Activated naive CD4-positive, alpha-beta T cell treated with anti-CD3 and anti-CD28 coated beads, Interleukin-2, amount 10 ng/mL, durations not matched to agents 7 days and 5 days (primary cell): Measurements from ENCODE around the gene ARRDC5.
A peak's percentile ranks its signal among the peaks of the same experiment; 100 is the strongest.
"Not testable (repeated sequence)": the region's sequence is repeated elsewhere in the genome, so short reads cannot be mapped to it uniquely, and the experiment has no call there.

Experiments used
- CTCF ChIA-PET: fragments of 350-600 bp; sonication (Branson Sonifier 250); formaldehyde crosslinking; loops from one replicate; lab custom pipeline; 2021; ENCODE audit warnings: antibody characterized with exemption; lab: Charles Lee
- DNase-seq: peaks from one replicate; pipeline ENCODE4 v3.0.0-alpha.2; 2020
- H3K27ac Mint-ChIP-seq: one replicate; pipeline ENCODE4 v1.8.0; 2021; ENCODE audit warnings: mild to moderate bottlenecking, moderate library complexity, mixed read lengths
- H3K27me3 Mint-ChIP-seq: one replicate; pipeline ENCODE4 v1.8.0; 2021; ENCODE audit warnings: mild to moderate bottlenecking, mixed read lengths
- H3K36me3 Mint-ChIP-seq: one replicate; pipeline ENCODE4 v1.8.0; 2021; ENCODE audit warnings: mixed read lengths
- H3K4me1 Mint-ChIP-seq: one replicate; pipeline ENCODE4 v1.8.0; 2021; ENCODE audit warnings: mixed read lengths
- H3K4me3 Mint-ChIP-seq: one replicate; pipeline ENCODE4 v1.8.0; 2021; ENCODE audit warnings: mild to moderate bottlenecking, moderate library complexity, mixed read lengths
- H3K9me3 Mint-ChIP-seq: one replicate; pipeline ENCODE4 v1.8.0; 2021; ENCODE audit warnings: mixed read lengths

The ARRDC5 gene

GRCh38 chr19:4871711-4872110, 31.0 kb downstream of the ARRDC5 start:
- Mint-ChIP-seq H3K4me1 (peaks cover 26% of the 10 kb centered on the region), H3K27me3 (peaks cover 42% of the 10 kb centered on the region), H3K27ac (no peak overlapping the region), H3K9me3 (no peaks in the 10 kb centered on the region), H3K4me3 (no peak overlapping the region), H3K36me3 (no peaks in the 10 kb centered on the region)
- CTCF ChIA-PET: interaction anchor here (0.9 to 9.0 kb wide), 6 partner anchors 36 to 158 kb away, joined by 3 to 80 read pairs (median 16); no protein-coding TSS in a partner anchor
- no peak for DNase-seq

GRCh38 chr19:4870025-4870700, 32.5 kb downstream of the ARRDC5 start:
- peaks cover 37% of the 10 kb centered on the region for H3K27me3 Mint-ChIP-seq
- DNase-seq: peak; percentile 29
- H3K27ac Mint-ChIP-seq: peak overlapping the region; percentile 63
- peaks cover 31% of the 10 kb centered on the region for H3K4me1 Mint-ChIP-seq
- H3K4me3 Mint-ChIP-seq: no peak overlapping the region
- no peaks in the 10 kb centered on the region for H3K9me3 Mint-ChIP-seq
- CTCF ChIA-PET: interaction anchor here (0.9 to 9.0 kb wide), 3 partner anchors 19 to 160 kb away, joined by 3 to 80 read pairs (median 74); no protein-coding TSS in a partner anchor
- no peaks in the 10 kb centered on the region for H3K36me3 Mint-ChIP-seq

DNA sequence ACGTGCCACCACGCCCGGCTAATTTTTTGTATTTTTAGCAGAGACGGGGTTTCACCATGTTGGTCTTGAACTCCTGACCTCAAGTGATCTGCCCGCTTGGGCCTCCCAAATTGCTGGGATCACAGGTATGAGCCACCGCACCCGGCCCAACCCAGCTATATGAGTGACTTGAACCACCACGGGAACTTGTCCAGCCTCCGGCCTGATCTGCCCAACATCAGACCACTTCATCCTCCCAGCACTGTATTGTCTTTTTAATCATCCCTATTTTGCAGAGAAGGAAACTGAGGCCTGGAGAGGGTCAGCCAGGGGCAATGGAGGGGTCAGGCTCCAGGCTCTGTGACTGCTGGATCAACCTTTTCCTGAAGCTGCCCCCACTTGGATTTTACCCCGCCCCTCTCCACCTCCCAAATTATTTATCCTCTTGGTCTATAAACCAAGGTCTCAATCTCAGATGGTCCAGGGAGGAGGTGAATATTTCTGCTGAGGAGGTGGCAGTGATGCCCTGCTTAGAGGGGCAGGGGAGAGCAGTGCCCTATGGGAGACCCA, 34.3 kb downstream of the ARRDC5 start:
- DNase-seq: no peak
- CTCF ChIA-PET: interaction anchor here (1.0 to 9.0 kb wide), 6 partner anchors 9 to 162 kb away, joined by 3 to 80 read pairs (median 4); no protein-coding TSS in a partner anchor
- Mint-ChIP-seq H3K36me3 (no peaks in the 10 kb centered on the region), H3K4me1 (peaks cover 31% of the 10 kb centered on the region), H3K9me3 (no peaks in the 10 kb centered on the region), H3K27ac (no peak overlapping the region), H3K4me3 (peak overlapping the region; percentile 74), H3K27me3 (peaks cover 31% of the 10 kb centered on the region)

DNA sequence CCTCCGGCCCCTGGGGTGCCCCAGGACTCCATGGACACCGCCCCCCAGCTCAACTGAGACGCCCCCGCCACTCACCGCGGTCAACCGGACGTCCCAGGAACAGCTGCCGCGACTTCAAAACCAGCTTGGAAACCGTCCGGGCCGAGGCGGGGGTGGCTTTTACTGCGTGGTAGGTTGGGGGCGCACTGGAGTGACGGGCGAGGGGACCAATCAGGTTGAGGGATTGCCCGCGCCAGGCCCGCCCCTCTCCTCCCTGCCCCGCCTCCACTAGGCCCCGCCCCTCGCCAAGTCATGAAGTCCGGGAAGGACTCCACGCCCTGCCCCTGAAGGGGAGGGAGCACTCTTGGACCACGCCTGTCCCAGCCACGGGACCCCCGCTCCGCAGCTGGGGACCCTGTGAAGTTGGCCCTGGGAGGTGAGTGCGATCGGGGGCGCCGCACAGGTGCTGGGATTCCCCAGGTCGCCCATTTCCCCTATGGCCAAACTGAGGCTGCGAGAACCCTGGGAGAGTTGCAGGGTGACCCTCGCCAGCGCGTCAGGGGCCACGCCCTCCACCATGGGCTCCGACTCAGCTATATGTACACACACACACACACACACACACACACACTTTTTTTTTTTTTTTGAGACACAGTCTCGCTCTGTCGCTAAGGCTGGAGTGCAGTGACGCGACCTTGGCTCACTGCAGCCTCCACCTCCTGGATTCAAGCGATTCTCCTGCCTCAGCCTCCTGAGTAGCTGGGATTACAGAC, 35.0 kb downstream of the ARRDC5 start, which contains the start of gene PLIN3:
TSS of gene PLIN3 (minus strand) at position 134 of the 752 bp plus-strand sequence. CDS start 6,273 bp downstream, outside the sequence.
- Mint-ChIP-seq H3K9me3 (no peaks in the 10 kb centered on the region), H3K36me3 (no peaks in the 10 kb centered on the region), H3K27ac (peak within 1 kb of the TSS; percentile 70), H3K4me1 (peaks cover 30% of the 10 kb centered on the region), H3K4me3 (peak within 1 kb of the TSS; percentile 74), H3K27me3 (peaks cover 25% of the 10 kb centered on the region)
- CTCF ChIA-PET: interaction anchor here (1.3 to 9.0 kb wide), 5 partner anchors 11 to 162 kb away, joined by 3 to 80 read pairs (median 7); no protein-coding TSS in a partner anchor
- peak; percentile 95 for DNase-seq

GRCh38 chr19:4866595-4867424, 35.9 kb downstream of the ARRDC5 start:
- peak; percentile 64 for DNase-seq
- CTCF ChIA-PET: interaction anchor here (0.7 to 9.0 kb wide), 7 partner anchors 15 to 163 kb away, joined by 3 to 80 read pairs (median 4); no protein-coding TSS in a partner anchor
- Mint-ChIP-seq H3K27ac (peak overlapping the region; percentile 67), H3K9me3 (no peaks in the 10 kb centered on the region), H3K4me3 (peak overlapping the region; percentile 74), H3K4me1 (peaks cover 27% of the 10 kb centered on the region), H3K27me3 (peaks cover 16% of the 10 kb centered on the region), H3K36me3 (no peaks in the 10 kb centered on the region)

DNA sequence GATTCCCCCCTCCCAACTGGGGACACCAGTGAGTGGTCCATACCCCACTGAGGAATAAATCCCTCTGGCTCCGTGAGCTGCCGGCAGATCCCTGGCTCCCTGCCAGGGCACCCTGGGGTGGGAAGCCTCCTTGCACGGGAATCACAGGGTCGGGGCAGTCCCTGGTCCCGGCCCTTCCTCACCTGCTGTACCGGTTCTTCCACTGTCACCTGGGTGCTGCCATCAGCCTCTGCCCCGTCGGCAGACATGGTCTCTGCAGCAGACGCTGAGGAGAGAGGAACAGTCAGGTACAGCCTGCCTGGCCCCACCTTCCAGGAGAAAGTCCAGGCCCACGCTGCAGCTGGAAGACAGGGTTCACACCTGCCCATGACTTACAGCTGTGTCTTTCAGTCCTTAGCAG, 41.5 kb downstream of the ARRDC5 start:
- Mint-ChIP-seq H3K4me1 (peaks cover under 1% of the 10 kb centered on the region), H3K36me3 (peaks cover 1% of the 10 kb centered on the region), H3K27me3 (no peaks in the 10 kb centered on the region), H3K27ac (no peak overlapping the region), H3K9me3 (no peaks in the 10 kb centered on the region), H3K4me3 (no peak overlapping the region)
- DNase-seq: no peak
- CTCF ChIA-PET: no interaction called here

GRCh38 chr19:4859697-4860096, 43.0 kb downstream of the ARRDC5 start:
- Mint-ChIP-seq H3K9me3 (no peaks in the 10 kb centered on the region), H3K27me3 (no peaks in the 10 kb centered on the region), H3K27ac (no peak overlapping the region), H3K4me1 (no peaks in the 10 kb centered on the region), H3K36me3 (peaks cover 4% of the 10 kb centered on the region), H3K4me3 (no peak overlapping the region)
- no peak for DNase-seq
- CTCF ChIA-PET: interaction anchor here (0.7 to 1.3 kb wide), 3 partner anchors 9 to 50 kb away, joined by 4 to 6 read pairs (median 4); no protein-coding TSS in a partner anchor

GRCh38 chr19:4856468-4856867, 46.2 kb downstream of the ARRDC5 start:
- not testable (repeated sequence) for H3K27me3 Mint-ChIP-seq, H3K36me3 Mint-ChIP-seq, DNase-seq, H3K4me1 Mint-ChIP-seq, H3K4me3 Mint-ChIP-seq, H3K9me3 Mint-ChIP-seq, H3K27ac Mint-ChIP-seq
- CTCF ChIA-PET: interaction anchor here (9.3 kb wide), 1 partner anchor 48 kb away, joined by 141 read pairs; no protein-coding TSS in a partner anchor

- CTCF ChIA-PET: interaction anchor here (0.9 to 9.3 kb wide), 2 partner anchors 24 to 45 kb away, joined by 3 to 141 read pairs; no protein-coding TSS in a partner anchor
- not testable (repeated sequence) for H3K27me3 Mint-ChIP-seq
Measured at GRCh38 chr19:4853506-4853905, 49.2 kb downstream of the ARRDC5 start.

GRCh38 chr19:4852484-4852883, 50.2 kb downstream of the ARRDC5 start:
- Mint-ChIP-seq H3K36me3 (peaks cover 6% of the 10 kb centered on the region), H3K27ac (no peak overlapping the region)
- CTCF ChIA-PET: interaction anchor here (0.8 to 9.3 kb wide), 6 partner anchors 10 to 179 kb away, joined by 3 to 141 read pairs (median 4); no protein-coding TSS in a partner anchor

More at GRCh38 chr19:4853506-4853905, 49.2 kb downstream of the ARRDC5 start:
- H3K9me3 Mint-ChIP-seq, H3K27ac Mint-ChIP-seq, H3K4me3 Mint-ChIP-seq, H3K36me3 Mint-ChIP-seq, DNase-seq, H3K4me1 Mint-ChIP-seq: not testable (repeated sequence)

DNA sequence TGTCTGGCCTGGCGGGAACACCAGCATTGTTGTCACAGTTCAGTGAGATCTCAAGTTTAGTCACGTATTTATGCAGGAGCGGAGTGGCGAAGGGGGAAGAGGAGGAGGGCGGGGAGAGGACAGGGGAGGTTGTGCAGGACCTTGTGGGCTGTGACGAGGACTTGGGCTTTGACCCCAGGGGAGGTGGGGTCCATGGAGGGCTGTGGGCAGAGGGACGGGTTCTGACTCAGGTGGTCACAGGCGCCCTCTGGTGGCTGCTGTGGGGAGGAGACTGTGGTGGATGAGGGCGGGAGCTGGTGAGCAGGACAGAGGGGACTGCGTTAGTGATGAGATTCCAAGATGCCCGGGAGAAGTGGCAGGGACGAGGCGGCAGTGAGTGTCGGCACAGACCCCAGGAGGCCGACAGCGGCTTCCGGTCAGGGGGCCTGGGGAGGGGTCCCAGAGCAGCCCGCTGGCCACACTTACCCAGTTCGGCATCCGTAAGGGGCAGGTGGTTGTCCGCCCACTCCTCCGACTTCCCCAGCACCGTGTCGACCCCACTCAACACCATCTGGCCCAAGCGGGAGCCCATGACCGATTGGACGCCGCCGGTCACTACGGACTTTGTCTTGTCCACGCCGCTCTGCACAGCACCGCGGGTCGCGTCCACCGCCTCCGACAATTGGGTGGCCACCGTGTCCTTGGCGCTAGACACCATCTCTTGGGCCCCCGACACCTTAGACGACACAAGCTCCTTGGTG, 51.0 kb downstream of the ARRDC5 start:
- H3K9me3 Mint-ChIP-seq: no peaks in the 10 kb centered on the region
- no peaks in the 10 kb centered on the region for H3K4me1 Mint-ChIP-seq
- H3K36me3 Mint-ChIP-seq: peaks cover 4% of the 10 kb centered on the region
- H3K27me3 Mint-ChIP-seq: no peaks in the 10 kb centered on the region
- H3K27ac Mint-ChIP-seq: no peak overlapping the region
- peak; percentile 80 for DNase-seq
- CTCF ChIA-PET: interaction anchor here (0.5 to 9.3 kb wide), 11 partner anchors 13 to 180 kb away, joined by 3 to 141 read pairs (median 4); no protein-coding TSS in a partner anchor
- no peak overlapping the region for H3K4me3 Mint-ChIP-seq

More at GRCh38 chr19:4852484-4852883, 50.2 kb downstream of the ARRDC5 start:
- H3K9me3 Mint-ChIP-seq: no peaks in the 10 kb centered on the region
- no peaks in the 10 kb centered on the region for H3K27me3 Mint-ChIP-seq
- H3K4me3 Mint-ChIP-seq: no peak overlapping the region
- no peaks in the 10 kb centered on the region for H3K4me1 Mint-ChIP-seq
- no peak for DNase-seq

DNA sequence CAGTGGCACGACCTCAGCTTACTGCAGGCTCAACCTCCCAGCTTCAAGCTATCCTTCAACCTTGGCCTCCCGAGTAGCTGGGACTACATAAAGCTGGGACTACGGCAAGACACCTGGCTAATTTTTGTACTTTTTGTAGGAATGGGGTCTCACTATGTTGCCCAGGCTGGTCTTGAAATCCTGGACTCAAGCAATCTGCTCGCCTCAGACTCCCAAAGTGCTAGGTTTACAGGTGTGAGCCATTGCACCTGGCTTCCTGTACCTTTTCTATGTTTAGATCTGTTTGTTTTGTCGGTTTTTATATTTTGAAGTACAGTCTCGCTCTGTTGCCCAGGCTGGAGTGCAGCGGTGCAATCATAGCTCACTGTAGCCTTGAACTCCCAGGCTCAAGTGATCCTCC, 53.7 kb downstream of the ARRDC5 start:
- H3K9me3 Mint-ChIP-seq: no peaks in the 10 kb centered on the region
- no peak overlapping the region for H3K4me3 Mint-ChIP-seq
- no peaks in the 10 kb centered on the region for H3K4me1 Mint-ChIP-seq
- H3K36me3 Mint-ChIP-seq: peaks cover 2% of the 10 kb centered on the region
- no peak overlapping the region for H3K27ac Mint-ChIP-seq
- CTCF ChIA-PET: interaction anchor here (9.3 kb wide), 1 partner anchor 40 kb away, joined by 141 read pairs; no protein-coding TSS in a partner anchor
- no peaks in the 10 kb centered on the region for H3K27me3 Mint-ChIP-seq
- DNase-seq: no peak
